SK-N-SH (cell line): ENCODE results near the gene RSU1. TPM values are rescaled to one million over a fixed set of nuclear protein-coding genes. Genes with fewer than 3 reads are reported as not detected.

Source experiments
- CTCF ChIA-PET: fragments of 300-600, 350-600 bp; formaldehyde crosslinking; extraction: SDS; loops from one replicate; lab custom pipeline; 2021; lab: Yijun Ruan, JAX
- POLR2A ChIA-PET: fragments of 350-600 bp; sonication (Branson Sonifier 250); formaldehyde crosslinking; extraction: SDS; loops from one replicate; lab custom pipeline; 2020; ENCODE audit warnings: antibody characterized with exemption, inconsistent platforms; lab: Yijun Ruan, JAX
- DNase-seq: peaks from one replicate; pipeline ENCODE4 v3.0.0; 2012
- H2AFZ ChIP-seq: fragments of 200-600 bp; sonication (generic); 2 replicates; pipeline ENCODE4 v1.8.1; 2016; ENCODE audit warnings: antibody characterized with exemption, mild to moderate bottlenecking, low read depth
- H3F3A ChIP-seq: fragments of 200-600 bp; sonication (generic); replicated peaks from 2 replicates; pipeline ENCODE3; 2016; ENCODE audit warnings: antibody characterized with exemption, mild to moderate bottlenecking; ENCODE audit not compliant: insufficient read depth
- H3K27ac ChIP-seq, 2 experiments: fragments of 200-500 bp in 1 of 2; fragments of 200-600 bp in 1 of 2; sonication (Bioruptor generic) in 1 of 2; sonication (generic), shearing (Covaris generic) in 1 of 2; 2 replicates each; pipeline versions ENCODE4 v1.5.1 to v1.6.1; 2014 to 2016; ENCODE audit warnings: low read depth in 2 of 2, inconsistent platforms in 1 of 2, low read length in 1 of 2, mild to moderate bottlenecking in 1 of 2, mixed read lengths in 1 of 2
- H3K27me3 ChIP-seq: fragments of 200-600 bp; sonication (generic), shearing (Covaris generic); 2 replicates; pipeline ENCODE4 v1.6.1; 2016; ENCODE audit warnings: mixed run types; ENCODE audit not compliant: insufficient read depth
- H3K36me3 ChIP-seq, 2 experiments: fragments of 200-500 bp in 1 of 2; fragments of 200-600 bp in 1 of 2; sonication (Bioruptor generic) in 1 of 2; sonication (generic) in 1 of 2; replicated peaks in 1 of 2; 2 replicates each; pipeline versions ENCODE3 to v1.5.1; 2014 to 2016; ENCODE audit warnings: low read length in 1 of 2, mild to moderate bottlenecking in 1 of 2; ENCODE audit not compliant: insufficient read depth in 2 of 2, control insufficient read depth in 1 of 2
- H3K4me1 ChIP-seq, 2 experiments: fragments of 200-500 bp in 1 of 2; fragments of 200-600 bp in 1 of 2; sonication (Bioruptor generic) in 1 of 2; sonication (generic), shearing (Covaris generic) in 1 of 2; 2 replicates each; pipeline versions ENCODE4 v1.5.1 to v1.6.1; 2014 to 2016; ENCODE audit warnings: low read depth in 1 of 2, low read length in 1 of 2, mixed run types in 1 of 2; ENCODE audit not compliant: insufficient read depth in 2 of 2, control insufficient read depth in 1 of 2
- H3K4me2 ChIP-seq: fragments of 200-600 bp; sonication (generic), shearing (Covaris generic); 2 replicates; pipeline ENCODE4 v1.6.1; 2017; ENCODE audit warnings: mixed run types
- H3K4me3 ChIP-seq, 2 experiments: fragments of 200-500 bp in 1 of 2; fragments of 200-600 bp in 1 of 2; sonication (Bioruptor generic) in 1 of 2; sonication (generic), shearing (Covaris generic) in 1 of 2; 2 replicates each; pipeline versions ENCODE4 v1.5.1 to v1.8.1; 2014 to 2016; ENCODE audit warnings: low read depth in 2 of 2, inconsistent platforms in 1 of 2, low read length in 1 of 2, mild to moderate bottlenecking in 1 of 2, mixed read lengths in 1 of 2, moderate library complexity in 1 of 2
- H3K79me2 ChIP-seq: fragments of 200-600 bp; sonication (generic); 2 replicates; pipeline ENCODE4 v1.8.1; 2017; ENCODE audit warnings: mild to moderate bottlenecking; ENCODE audit not compliant: insufficient read depth
- H3K9ac ChIP-seq: fragments of 200-600 bp; sonication (generic); 2 replicates; pipeline ENCODE4 v1.6.1; 2017; ENCODE audit warnings: mixed run types
- H3K9me2 ChIP-seq: fragments of 200-600 bp; sonication (generic); 2 replicates; pipeline ENCODE4 v1.6.1; 2017; ENCODE audit warnings: mixed run types
- H3K9me3 ChIP-seq: fragments of 200-600 bp; sonication (generic); 2 replicates; pipeline ENCODE4 v1.6.1; 2017; ENCODE audit warnings: mixed run types, mild to moderate bottlenecking, moderate library complexity
- H4K20me1 ChIP-seq: fragments of 200-600 bp; sonication (generic); 2 replicates; pipeline ENCODE4 v1.6.1; 2017; ENCODE audit warnings: mild to moderate bottlenecking, mixed run types; ENCODE audit not compliant: insufficient read depth
- CHD2 ChIP-seq: fragments of 150-350 bp; IDR thresholded peaks from 2 replicates; pipeline ENCODE4 v1.6.1; 2018; ENCODE audit warnings: low read length; ENCODE audit not compliant: partially characterized antibody
- EZH2phosphoT487 ChIP-seq: fragments of 200-600 bp; sonication (generic); IDR thresholded peaks from 2 replicates; pipeline ENCODE4 v1.6.1; 2017; ENCODE audit warnings: low read depth, mixed run types, mild to moderate bottlenecking, antibody characterized with exemption, moderate library complexity, borderline replicate concordance
- GATA2 ChIP-seq: sonication (generic); formaldehyde crosslinking; IDR thresholded peaks from 2 replicates; pipeline ENCODE4 v1.5.0; 2020; ENCODE audit warnings: mild to moderate bottlenecking, missing genetic modification reagents
- MEF2A ChIP-seq: IDR thresholded peaks from 2 replicates; pipeline ENCODE4 v1.4.0; 2012; ENCODE audit warnings: low read depth, borderline replicate concordance
- NRF1 ChIP-seq: IDR thresholded peaks from 2 replicates; pipeline ENCODE4 v1.6.1; 2012; ENCODE audit warnings: low read depth, mild to moderate bottlenecking, low read length
- POLR2AphosphoS5 ChIP-seq: IDR thresholded peaks from 2 replicates; pipeline ENCODE4 v1.6.1; 2012; ENCODE audit warnings: low read depth, low read length
- RFX5 ChIP-seq: IDR thresholded peaks from 2 replicates; pipeline ENCODE4 v1.6.1; 2012; ENCODE audit warnings: mild to moderate bottlenecking, improper control_type of control experiment, low read length
- SIN3A ChIP-seq: IDR thresholded peaks from 2 replicates; pipeline ENCODE4 v1.6.1; 2012; ENCODE audit warnings: low read depth, mild to moderate bottlenecking, low read length, moderate library complexity, borderline replicate concordance
- WGBS: methylation state at CpG from one replicate; pipeline ENCODE4 v1.1.6; 2017; ENCODE audit warnings: low lambda C conversion rate; 5-methylcytosine and 5-hydroxymethylcytosine counted together
- polyA plus RNA-seq, 3 experiments: library from polyadenylated mRNA; depleted of rRNA; stranded (reverse); fragments of >200 nt; gene quantifications; 2 replicates each; pipeline ENCODE4 v1.2.3, GENCODE V29; 2012
- TF ChIP-seq, protein P1 (sequence below): IDR thresholded peaks from 2 replicates; pipeline ENCODE4 v1.4.0; 2012; ENCODE audit warnings: low read depth, borderline replicate concordance
- TF ChIP-seq, protein P2 (sequence below): fragments of 200-600 bp; sonication (generic); IDR thresholded peaks from 2 replicates; pipeline ENCODE4 v1.6.1; 2017; ENCODE audit warnings: antibody characterized with exemption, mild to moderate bottlenecking, moderate library complexity
- TF ChIP-seq, protein P3 (sequence below): IDR thresholded peaks from 2 replicates; pipeline ENCODE4 v1.6.1; 2012; ENCODE audit warnings: mild to moderate bottlenecking, low read depth, low read length, moderate library complexity

Gene RSU1
- polyA plus RNA-seq, 1 of the 3 experiments (the other 2 are of a cell fraction): 59.8 TPM

DNA sequence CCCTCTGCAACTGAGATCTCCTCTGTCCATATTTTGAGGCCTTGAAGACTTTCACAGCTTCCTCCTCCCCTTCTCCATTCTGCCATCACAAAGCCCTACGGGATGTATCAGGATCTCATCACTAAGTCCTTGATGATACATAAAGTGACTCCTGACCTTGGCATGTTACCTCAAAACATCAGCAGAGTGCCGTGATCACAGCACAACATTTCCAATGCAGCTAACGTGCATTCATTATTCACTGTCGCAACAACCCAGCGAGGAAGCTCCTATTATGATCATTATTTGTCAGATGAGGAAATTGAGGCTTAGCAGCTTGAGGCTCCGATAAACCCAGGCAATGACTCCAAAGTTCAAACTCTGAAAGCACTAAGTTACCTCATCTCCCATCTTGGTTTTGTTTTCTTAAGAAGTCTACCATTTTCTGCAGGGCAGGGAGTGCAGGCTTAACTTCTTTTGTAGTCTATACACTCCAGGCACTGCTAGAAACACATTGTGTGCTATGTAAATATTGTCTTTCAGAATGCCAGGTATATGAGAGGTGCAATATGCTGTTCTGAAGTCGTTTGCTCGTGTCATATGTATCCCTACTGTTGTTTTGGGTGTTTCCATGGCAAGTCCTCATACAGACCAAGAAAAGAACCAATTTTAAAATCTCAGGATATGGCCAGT, 215.0 kb downstream of the RSU1 start:
- Histone ChIP-seq H3K27me3 (no peaks in the 10 kb centered on the region), H3K79me2 (no peaks in the 10 kb centered on the region), H3K4me1 (no peaks in the 10 kb centered on the region), H4K20me1 (0 out of 2 replicates have a peak, but pooled peaks cover 6% of the 10 kb centered on the region), H3K36me3 (no peaks in the 10 kb centered on the region), H3K4me3 (no peak overlapping the region), H3K4me2 (no peak overlapping the region), H2AFZ (no peak overlapping the region), H3K9me3 (no peaks in the 10 kb centered on the region), H3K9me2 (no peaks in the 10 kb centered on the region), H3K27ac (no peak overlapping the region), H3K9ac (no peak overlapping the region), H3F3A (no peaks in the 10 kb centered on the region)
- ChIA-PET POLR2A (no interaction called here), CTCF (no interaction called here)
- no peak for DNase-seq
- 84% methylated on average over 8 of the region's 8 CpGs for WGBS
- no peak for TF ChIP-seq GATA2 (CRISPR knock-in tag)
- no peak for TF ChIP-seq SIN3A
- no peak for TF ChIP-seq POLR2AphosphoS5
- TF ChIP-seq, protein P1, sequence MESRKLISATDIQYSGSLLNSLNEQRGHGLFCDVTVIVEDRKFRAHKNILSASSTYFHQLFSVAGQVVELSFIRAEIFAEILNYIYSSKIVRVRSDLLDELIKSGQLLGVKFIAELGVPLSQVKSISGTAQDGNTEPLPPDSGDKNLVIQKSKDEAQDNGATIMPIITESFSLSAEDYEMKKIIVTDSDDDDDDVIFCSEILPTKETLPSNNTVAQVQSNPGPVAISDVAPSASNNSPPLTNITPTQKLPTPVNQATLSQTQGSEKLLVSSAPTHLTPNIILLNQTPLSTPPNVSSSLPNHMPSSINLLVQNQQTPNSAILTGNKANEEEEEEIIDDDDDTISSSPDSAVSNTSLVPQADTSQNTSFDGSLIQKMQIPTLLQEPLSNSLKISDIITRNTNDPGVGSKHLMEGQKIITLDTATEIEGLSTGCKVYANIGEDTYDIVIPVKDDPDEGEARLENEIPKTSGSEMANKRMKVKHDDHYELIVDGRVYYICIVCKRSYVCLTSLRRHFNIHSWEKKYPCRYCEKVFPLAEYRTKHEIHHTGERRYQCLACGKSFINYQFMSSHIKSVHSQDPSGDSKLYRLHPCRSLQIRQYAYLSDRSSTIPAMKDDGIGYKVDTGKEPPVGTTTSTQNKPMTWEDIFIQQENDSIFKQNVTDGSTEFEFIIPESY: no peak
- TF ChIP-seq, protein P2, sequence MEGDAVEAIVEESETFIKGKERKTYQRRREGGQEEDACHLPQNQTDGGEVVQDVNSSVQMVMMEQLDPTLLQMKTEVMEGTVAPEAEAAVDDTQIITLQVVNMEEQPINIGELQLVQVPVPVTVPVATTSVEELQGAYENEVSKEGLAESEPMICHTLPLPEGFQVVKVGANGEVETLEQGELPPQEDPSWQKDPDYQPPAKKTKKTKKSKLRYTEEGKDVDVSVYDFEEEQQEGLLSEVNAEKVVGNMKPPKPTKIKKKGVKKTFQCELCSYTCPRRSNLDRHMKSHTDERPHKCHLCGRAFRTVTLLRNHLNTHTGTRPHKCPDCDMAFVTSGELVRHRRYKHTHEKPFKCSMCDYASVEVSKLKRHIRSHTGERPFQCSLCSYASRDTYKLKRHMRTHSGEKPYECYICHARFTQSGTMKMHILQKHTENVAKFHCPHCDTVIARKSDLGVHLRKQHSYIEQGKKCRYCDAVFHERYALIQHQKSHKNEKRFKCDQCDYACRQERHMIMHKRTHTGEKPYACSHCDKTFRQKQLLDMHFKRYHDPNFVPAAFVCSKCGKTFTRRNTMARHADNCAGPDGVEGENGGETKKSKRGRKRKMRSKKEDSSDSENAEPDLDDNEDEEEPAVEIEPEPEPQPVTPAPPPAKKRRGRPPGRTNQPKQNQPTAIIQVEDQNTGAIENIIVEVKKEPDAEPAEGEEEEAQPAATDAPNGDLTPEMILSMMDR: no peak
- no peak for TF ChIP-seq MEF2A
- TF ChIP-seq, protein P3, sequence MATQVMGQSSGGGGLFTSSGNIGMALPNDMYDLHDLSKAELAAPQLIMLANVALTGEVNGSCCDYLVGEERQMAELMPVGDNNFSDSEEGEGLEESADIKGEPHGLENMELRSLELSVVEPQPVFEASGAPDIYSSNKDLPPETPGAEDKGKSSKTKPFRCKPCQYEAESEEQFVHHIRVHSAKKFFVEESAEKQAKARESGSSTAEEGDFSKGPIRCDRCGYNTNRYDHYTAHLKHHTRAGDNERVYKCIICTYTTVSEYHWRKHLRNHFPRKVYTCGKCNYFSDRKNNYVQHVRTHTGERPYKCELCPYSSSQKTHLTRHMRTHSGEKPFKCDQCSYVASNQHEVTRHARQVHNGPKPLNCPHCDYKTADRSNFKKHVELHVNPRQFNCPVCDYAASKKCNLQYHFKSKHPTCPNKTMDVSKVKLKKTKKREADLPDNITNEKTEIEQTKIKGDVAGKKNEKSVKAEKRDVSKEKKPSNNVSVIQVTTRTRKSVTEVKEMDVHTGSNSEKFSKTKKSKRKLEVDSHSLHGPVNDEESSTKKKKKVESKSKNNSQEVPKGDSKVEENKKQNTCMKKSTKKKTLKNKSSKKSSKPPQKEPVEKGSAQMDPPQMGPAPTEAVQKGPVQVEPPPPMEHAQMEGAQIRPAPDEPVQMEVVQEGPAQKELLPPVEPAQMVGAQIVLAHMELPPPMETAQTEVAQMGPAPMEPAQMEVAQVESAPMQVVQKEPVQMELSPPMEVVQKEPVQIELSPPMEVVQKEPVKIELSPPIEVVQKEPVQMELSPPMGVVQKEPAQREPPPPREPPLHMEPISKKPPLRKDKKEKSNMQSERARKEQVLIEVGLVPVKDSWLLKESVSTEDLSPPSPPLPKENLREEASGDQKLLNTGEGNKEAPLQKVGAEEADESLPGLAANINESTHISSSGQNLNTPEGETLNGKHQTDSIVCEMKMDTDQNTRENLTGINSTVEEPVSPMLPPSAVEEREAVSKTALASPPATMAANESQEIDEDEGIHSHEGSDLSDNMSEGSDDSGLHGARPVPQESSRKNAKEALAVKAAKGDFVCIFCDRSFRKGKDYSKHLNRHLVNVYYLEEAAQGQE: no peak
- TF ChIP-seq CHD2: no peak
- TF ChIP-seq NRF1: no peak
- TF ChIP-seq RFX5: no peak
- TF ChIP-seq EZH2phosphoT487: no peak
